ENCODE measurements around the gene DYNLT5. TPM values are rescaled to one million over a fixed set of nuclear protein-coding genes. Genes with fewer than 3 reads are reported as not detected.

The DYNLT5 gene, protein sequence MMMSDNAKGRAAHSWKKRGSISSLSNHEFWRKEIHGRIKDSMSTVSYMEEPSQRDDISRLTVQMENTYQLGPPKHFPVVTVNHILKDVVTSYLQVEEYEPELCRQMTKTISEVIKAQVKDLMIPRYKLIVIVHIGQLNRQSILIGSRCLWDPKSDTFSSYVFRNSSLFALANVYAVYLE
- total RNA-seq (2021) (1.3 to 1.8 TPM (median 1.6 TPM) in 3 replicates), Bru-seq, nascent RNA (percentile 38 among the genes with signal in this experiment)
- long read RNA-seq, experiment 1, partial matches to known transcripts = 1 of 4 reads
- long read RNA-seq, experiment 1, other reads (novel, unspliced or antisense) = 1 of 4 reads
- long read RNA-seq, experiment 2, partial matches to known transcripts = 1 of 3 reads
- long read RNA-seq, experiment 2, other reads (novel, unspliced or antisense) = 1 of 3 reads
- long read RNA-seq, experiment 3, partial matches to known transcripts = 0 of 2 reads
- long read RNA-seq, experiment 3, other reads (novel, unspliced or antisense) = 1 of 2 reads

- no peak within 1 kb of the TSS for H3K27ac Mint-ChIP-seq
- ChIA-PET CTCF (interaction anchor here (1.1 to 1.7 kb wide), 4 partner anchors 26 to 397 kb away, joined by 3 to 6 read pairs (median 4); partner anchors contain the start of genes DNAI4 and MIER1), POLR2A (no interaction called here)
- ATAC-seq (peak; percentile 89), DNase-seq (ENCODE audit: low spot score) (peak; percentile 74)
- peaks cover 33% of the 10 kb centered on the region for H3K27me3 Mint-ChIP-seq (ENCODE audit: low read depth)
- peak within 1 kb of the TSS; percentile 79 for H3K4me3 Mint-ChIP-seq
- H3K9me3 Mint-ChIP-seq = no peaks in the 10 kb centered on the region
- peaks cover 13% of the 10 kb centered on the region for H3K4me1 Mint-ChIP-seq
- no peaks in the 10 kb centered on the region for H3K36me3 Mint-ChIP-seq
- TF ChIP-seq MXD4 (CRISPR knock-in tag; IDR thresholded peaks at IDR 0.05; ENCODE audit: borderline replicate concordance) (no peak), SMAD4 (CRISPR knock-in tag; IDR thresholded peaks at IDR 0.05) (no peak), MLX (CRISPR knock-in tag; IDR thresholded peaks at IDR 0.05) (no peak), ATF3 (CRISPR knock-in tag; conservative IDR thresholded peaks at IDR 0.05) (no peak), TEAD1 (CRISPR knock-in tag; IDR thresholded peaks at IDR 0.05) (peak; percentile 63; the same call in 1 of the 2 replicates), SP1 (CRISPR knock-in tag; conservative IDR thresholded peaks at IDR 0.05) (0 out of 2 replicates have a peak, but pooled peaks have one; percentile 31), OVOL2 (CRISPR knock-in tag; IDR thresholded peaks at IDR 0.05; ENCODE audit: borderline replicate concordance) (no peak), EMX1 (CRISPR knock-in tag; IDR thresholded peaks at IDR 0.05) (no peak), NR3C1 (CRISPR knock-in tag; conservative IDR thresholded peaks at IDR 0.05; ENCODE audit: low read depth) (no peak), ZNF671 (CRISPR knock-in tag; IDR thresholded peaks at IDR 0.05) (no peak), ATF6 (CRISPR knock-in tag; IDR thresholded peaks at IDR 0.05) (no peak)
- TF ChIP-seq, protein P1, sequence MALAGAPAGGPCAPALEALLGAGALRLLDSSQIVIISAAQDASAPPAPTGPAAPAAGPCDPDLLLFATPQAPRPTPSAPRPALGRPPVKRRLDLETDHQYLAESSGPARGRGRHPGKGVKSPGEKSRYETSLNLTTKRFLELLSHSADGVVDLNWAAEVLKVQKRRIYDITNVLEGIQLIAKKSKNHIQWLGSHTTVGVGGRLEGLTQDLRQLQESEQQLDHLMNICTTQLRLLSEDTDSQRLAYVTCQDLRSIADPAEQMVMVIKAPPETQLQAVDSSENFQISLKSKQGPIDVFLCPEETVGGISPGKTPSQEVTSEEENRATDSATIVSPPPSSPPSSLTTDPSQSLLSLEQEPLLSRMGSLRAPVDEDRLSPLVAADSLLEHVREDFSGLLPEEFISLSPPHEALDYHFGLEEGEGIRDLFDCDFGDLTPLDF (CRISPR knock-in tag; IDR thresholded peaks at IDR 0.05) = no peak
- TF ChIP-seq, protein P2, sequence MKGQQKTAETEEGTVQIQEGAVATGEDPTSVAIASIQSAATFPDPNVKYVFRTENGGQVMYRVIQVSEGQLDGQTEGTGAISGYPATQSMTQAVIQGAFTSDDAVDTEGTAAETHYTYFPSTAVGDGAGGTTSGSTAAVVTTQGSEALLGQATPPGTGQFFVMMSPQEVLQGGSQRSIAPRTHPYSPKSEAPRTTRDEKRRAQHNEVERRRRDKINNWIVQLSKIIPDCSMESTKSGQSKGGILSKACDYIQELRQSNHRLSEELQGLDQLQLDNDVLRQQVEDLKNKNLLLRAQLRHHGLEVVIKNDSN (CRISPR knock-in tag; IDR thresholded peaks at IDR 0.05) = no peak
- TF ChIP-seq, protein P3, sequence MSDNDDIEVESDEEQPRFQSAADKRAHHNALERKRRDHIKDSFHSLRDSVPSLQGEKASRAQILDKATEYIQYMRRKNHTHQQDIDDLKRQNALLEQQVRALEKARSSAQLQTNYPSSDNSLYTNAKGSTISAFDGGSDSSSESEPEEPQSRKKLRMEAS (CRISPR knock-in tag; IDR thresholded peaks at IDR 0.05) = peak; percentile 71
- TF ChIP-seq, protein P4, sequence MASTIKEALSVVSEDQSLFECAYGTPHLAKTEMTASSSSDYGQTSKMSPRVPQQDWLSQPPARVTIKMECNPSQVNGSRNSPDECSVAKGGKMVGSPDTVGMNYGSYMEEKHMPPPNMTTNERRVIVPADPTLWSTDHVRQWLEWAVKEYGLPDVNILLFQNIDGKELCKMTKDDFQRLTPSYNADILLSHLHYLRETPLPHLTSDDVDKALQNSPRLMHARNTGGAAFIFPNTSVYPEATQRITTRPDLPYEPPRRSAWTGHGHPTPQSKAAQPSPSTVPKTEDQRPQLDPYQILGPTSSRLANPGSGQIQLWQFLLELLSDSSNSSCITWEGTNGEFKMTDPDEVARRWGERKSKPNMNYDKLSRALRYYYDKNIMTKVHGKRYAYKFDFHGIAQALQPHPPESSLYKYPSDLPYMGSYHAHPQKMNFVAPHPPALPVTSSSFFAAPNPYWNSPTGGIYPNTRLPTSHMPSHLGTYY (CRISPR knock-in tag; IDR thresholded peaks at IDR 0.05) = no peak
- TF ChIP-seq, protein P5, sequence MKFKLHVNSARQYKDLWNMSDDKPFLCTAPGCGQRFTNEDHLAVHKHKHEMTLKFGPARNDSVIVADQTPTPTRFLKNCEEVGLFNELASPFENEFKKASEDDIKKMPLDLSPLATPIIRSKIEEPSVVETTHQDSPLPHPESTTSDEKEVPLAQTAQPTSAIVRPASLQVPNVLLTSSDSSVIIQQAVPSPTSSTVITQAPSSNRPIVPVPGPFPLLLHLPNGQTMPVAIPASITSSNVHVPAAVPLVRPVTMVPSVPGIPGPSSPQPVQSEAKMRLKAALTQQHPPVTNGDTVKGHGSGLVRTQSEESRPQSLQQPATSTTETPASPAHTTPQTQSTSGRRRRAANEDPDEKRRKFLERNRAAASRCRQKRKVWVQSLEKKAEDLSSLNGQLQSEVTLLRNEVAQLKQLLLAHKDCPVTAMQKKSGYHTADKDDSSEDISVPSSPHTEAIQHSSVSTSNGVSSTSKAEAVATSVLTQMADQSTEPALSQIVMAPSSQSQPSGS (CRISPR knock-in tag; IDR thresholded peaks at IDR 0.05; ENCODE audit: borderline replicate concordance, low read depth) = no peak
- TF ChIP-seq, protein P6, sequence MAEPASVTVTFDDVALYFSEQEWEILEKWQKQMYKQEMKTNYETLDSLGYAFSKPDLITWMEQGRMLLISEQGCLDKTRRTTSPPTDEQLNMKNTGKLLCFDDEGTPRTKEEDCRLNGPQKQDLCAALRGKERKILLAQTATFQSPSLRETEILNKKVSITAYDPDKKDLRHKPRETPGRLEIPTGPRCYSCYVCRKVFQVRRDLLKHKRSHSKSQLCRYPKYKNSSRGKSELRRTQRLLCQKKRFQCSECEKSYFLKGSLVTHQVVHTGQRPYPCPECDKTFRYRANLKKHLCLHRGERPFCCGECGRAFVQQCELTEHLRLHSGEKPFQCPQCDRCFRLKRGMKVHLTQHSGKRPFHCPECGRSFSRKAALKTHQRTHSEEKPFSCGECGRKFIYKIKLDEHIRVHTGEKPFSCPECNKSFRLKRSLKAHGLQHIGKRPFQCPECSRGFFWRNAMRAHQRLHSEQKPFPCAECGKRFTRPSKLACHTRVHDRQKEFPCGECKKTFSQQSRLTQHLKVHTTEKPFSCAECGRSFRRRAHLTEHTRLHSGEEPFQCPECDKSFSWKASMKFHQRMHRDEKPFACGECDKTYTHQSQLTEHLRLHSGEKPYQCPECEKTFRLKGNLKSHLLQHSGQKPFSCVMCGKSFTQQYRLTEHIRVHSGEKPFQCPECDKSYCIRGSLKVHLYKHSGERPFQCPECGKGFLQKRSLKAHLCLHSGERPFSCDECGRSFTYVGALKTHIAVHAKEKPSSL (CRISPR knock-in tag; conservative IDR thresholded peaks at IDR 0.05) = no peak
- TF ChIP-seq, protein P7, sequence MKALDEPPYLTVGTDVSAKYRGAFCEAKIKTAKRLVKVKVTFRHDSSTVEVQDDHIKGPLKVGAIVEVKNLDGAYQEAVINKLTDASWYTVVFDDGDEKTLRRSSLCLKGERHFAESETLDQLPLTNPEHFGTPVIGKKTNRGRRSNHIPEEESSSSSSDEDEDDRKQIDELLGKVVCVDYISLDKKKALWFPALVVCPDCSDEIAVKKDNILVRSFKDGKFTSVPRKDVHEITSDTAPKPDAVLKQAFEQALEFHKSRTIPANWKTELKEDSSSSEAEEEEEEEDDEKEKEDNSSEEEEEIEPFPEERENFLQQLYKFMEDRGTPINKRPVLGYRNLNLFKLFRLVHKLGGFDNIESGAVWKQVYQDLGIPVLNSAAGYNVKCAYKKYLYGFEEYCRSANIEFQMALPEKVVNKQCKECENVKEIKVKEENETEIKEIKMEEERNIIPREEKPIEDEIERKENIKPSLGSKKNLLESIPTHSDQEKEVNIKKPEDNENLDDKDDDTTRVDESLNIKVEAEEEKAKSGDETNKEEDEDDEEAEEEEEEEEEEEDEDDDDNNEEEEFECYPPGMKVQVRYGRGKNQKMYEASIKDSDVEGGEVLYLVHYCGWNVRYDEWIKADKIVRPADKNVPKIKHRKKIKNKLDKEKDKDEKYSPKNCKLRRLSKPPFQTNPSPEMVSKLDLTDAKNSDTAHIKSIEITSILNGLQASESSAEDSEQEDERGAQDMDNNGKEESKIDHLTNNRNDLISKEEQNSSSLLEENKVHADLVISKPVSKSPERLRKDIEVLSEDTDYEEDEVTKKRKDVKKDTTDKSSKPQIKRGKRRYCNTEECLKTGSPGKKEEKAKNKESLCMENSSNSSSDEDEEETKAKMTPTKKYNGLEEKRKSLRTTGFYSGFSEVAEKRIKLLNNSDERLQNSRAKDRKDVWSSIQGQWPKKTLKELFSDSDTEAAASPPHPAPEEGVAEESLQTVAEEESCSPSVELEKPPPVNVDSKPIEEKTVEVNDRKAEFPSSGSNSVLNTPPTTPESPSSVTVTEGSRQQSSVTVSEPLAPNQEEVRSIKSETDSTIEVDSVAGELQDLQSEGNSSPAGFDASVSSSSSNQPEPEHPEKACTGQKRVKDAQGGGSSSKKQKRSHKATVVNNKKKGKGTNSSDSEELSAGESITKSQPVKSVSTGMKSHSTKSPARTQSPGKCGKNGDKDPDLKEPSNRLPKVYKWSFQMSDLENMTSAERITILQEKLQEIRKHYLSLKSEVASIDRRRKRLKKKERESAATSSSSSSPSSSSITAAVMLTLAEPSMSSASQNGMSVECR (CRISPR knock-in tag; IDR thresholded peaks at IDR 0.05; ENCODE audit: borderline replicate concordance) = peak; percentile 20; the same call in 1 of the 2 replicates
Measured at GRCh38 chr1:66752000-66752592, at the start of gene DYNLT5. Gene DYNLT5 (plus strand): TSS chr1:66752459. CDS start chr1:66754659, 2,200 bp downstream.

All from WTC11 (cell line).